Measurements from ENCODE around the gene ZDHHC3.
A peak's percentile ranks its signal among the peaks of the same experiment; 100 is the strongest.

The ZDHHC3 gene

GRCh38 chr3:45010811-45011333 is 34.9 kb upstream of the ZDHHC3 start:
- Histone ChIP-seq H3K27me3 (ENCODE audit: control insufficient read depth in 1 of 2, insufficient read depth in 2 of 2, low read length in 2 of 2) (no peaks in the 10 kb centered on the region), H3K36me3 (ENCODE audit: control insufficient read depth in 2 of 2, insufficient read depth in 2 of 2, low read length in 2 of 2) (peaks cover 19 to 21% of the 10 kb centered on the region in 2 donors), H3K9ac (ENCODE audit: low read length in 2 of 2) (no peak overlapping the region), H3K4me3 (ENCODE audit: low read length in 2 of 2) (no peak overlapping the region), H3K4me1 (ENCODE audit: control insufficient read depth, insufficient read depth, low read length) (peaks cover 28% of the 10 kb centered on the region), H3K9me3 (ENCODE audit: control insufficient read depth in 2 of 2, low read length in 2 of 2) (no peaks in the 10 kb centered on the region), H3K27ac (ENCODE audit: low read length) (peak overlapping the region; percentile 86)

DNA sequence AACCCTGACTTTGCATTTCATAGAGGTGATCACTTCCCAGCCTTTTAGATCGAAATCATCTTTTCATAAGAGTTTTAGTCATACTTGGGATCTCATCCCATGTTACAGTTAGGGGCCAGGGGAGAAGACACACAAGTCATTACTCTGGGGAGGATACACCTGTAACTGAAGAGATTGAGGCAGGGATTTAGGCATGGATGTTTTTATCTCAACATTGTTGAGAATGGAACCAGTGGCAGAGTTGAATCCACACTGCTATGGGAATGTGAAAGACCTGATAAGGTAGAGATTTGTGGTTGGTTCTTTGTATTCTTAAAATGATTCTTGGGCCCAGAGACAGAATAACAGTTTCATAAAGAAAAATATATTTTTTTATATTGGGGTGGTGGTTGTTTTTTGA is 33.9 kb upstream of the ZDHHC3 start:
- peak overlapping the region; percentile 86 for H3K27ac ChIP-seq (ENCODE audit: low read length)
- no peaks in the 10 kb centered on the region for H3K27me3 ChIP-seq (ENCODE audit: control insufficient read depth in 1 of 2, insufficient read depth in 2 of 2, low read length in 2 of 2)
- peaks cover 24 to 28% of the 10 kb centered on the region in 2 donors for H3K36me3 ChIP-seq (ENCODE audit: control insufficient read depth in 2 of 2, insufficient read depth in 2 of 2, low read length in 2 of 2)
- H3K9ac ChIP-seq (ENCODE audit: low read length in 2 of 2): no peak overlapping the region
- peaks cover 28% of the 10 kb centered on the region for H3K4me1 ChIP-seq (ENCODE audit: control insufficient read depth, insufficient read depth, low read length)
- H3K9me3 ChIP-seq (ENCODE audit: control insufficient read depth in 2 of 2, low read length in 2 of 2): no peaks in the 10 kb centered on the region
- no peak overlapping the region for H3K4me3 ChIP-seq (ENCODE audit: low read length in 2 of 2)

- H3K9ac ChIP-seq (ENCODE audit: low read length in 2 of 2): no peak overlapping the region
- peaks cover 26 to 36% of the 10 kb centered on the region in 2 donors for H3K36me3 ChIP-seq (ENCODE audit: control insufficient read depth in 2 of 2, insufficient read depth in 2 of 2, low read length in 2 of 2)
- H3K4me1 ChIP-seq (ENCODE audit: control insufficient read depth, insufficient read depth, low read length): peaks cover 27% of the 10 kb centered on the region
- H3K27ac ChIP-seq (ENCODE audit: low read length): no peak overlapping the region
- no peak overlapping the region for H3K4me3 ChIP-seq (ENCODE audit: low read length in 2 of 2)
- no peaks in the 10 kb centered on the region for H3K27me3 ChIP-seq (ENCODE audit: control insufficient read depth in 1 of 2, insufficient read depth in 2 of 2, low read length in 2 of 2)
- no peaks in the 10 kb centered on the region for H3K9me3 ChIP-seq (ENCODE audit: control insufficient read depth in 2 of 2, low read length in 2 of 2)
Observed at GRCh38 chr3:45008117-45008516, 32.1 kb upstream of the ZDHHC3 start.

DNA sequence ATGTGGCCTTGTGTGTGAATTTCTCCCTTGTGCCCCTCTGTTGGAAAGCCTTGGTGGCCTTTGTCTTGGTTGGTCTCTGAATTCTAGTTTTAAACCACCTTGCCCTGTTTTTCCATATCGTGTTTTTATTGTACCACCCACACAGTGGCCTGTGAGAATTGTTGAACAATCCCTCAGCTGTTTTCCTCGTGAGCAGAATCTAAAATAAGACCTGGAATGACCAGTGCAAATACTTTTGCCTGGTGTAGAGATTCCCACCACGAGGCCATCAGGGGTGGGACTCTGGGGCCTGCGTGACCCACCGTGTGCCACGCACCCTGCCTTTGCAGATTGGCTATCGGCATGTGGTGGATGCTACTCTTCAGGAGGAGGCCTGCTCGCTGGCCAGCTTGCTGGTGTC is 31.1 kb upstream of the ZDHHC3 start:
- Histone ChIP-seq H3K27ac (ENCODE audit: low read length) (no peak overlapping the region), H3K9ac (ENCODE audit: low read length in 2 of 2) (no peak overlapping the region), H3K27me3 (ENCODE audit: control insufficient read depth in 1 of 2, insufficient read depth in 2 of 2, low read length in 2 of 2) (no peaks in the 10 kb centered on the region), H3K4me3 (ENCODE audit: low read length in 2 of 2) (no peak overlapping the region), H3K4me1 (ENCODE audit: control insufficient read depth, insufficient read depth, low read length) (peaks cover 17% of the 10 kb centered on the region), H3K9me3 (ENCODE audit: control insufficient read depth in 2 of 2, low read length in 2 of 2) (no peaks in the 10 kb centered on the region), H3K36me3 (ENCODE audit: control insufficient read depth in 2 of 2, insufficient read depth in 2 of 2, low read length in 2 of 2) (peaks cover 30 to 32% of the 10 kb centered on the region in 2 donors)

- no peaks in the 10 kb centered on the region for H3K27me3 ChIP-seq (ENCODE audit: control insufficient read depth in 1 of 2, insufficient read depth in 2 of 2, low read length in 2 of 2)
- no peaks in the 10 kb centered on the region for H3K4me1 ChIP-seq (ENCODE audit: control insufficient read depth, insufficient read depth, low read length)
- no peaks in the 10 kb centered on the region for H3K9me3 ChIP-seq (ENCODE audit: control insufficient read depth in 2 of 2, low read length in 2 of 2)
- H3K9ac ChIP-seq (ENCODE audit: low read length in 2 of 2): no peak overlapping the region
- peaks cover 42 to 54% of the 10 kb centered on the region in 2 donors for H3K36me3 ChIP-seq (ENCODE audit: control insufficient read depth in 2 of 2, insufficient read depth in 2 of 2, low read length in 2 of 2)
- no peak overlapping the region for H3K27ac ChIP-seq (ENCODE audit: low read length)
- H3K4me3 ChIP-seq (ENCODE audit: low read length in 2 of 2): no peak overlapping the region
Observed at GRCh38 chr3:45003859-45004258, 27.9 kb upstream of the ZDHHC3 start.

- H3K27ac ChIP-seq (ENCODE audit: low read length): no peak overlapping the region
- peaks cover 43 to 57% of the 10 kb centered on the region in 2 donors for H3K36me3 ChIP-seq (ENCODE audit: control insufficient read depth in 2 of 2, insufficient read depth in 2 of 2, low read length in 2 of 2)
- no peak overlapping the region for H3K9ac ChIP-seq (ENCODE audit: low read length in 2 of 2)
- no peaks in the 10 kb centered on the region for H3K4me1 ChIP-seq (ENCODE audit: control insufficient read depth, insufficient read depth, low read length)
- H3K27me3 ChIP-seq (ENCODE audit: control insufficient read depth in 1 of 2, insufficient read depth in 2 of 2, low read length in 2 of 2): no peaks in the 10 kb centered on the region
- no peak overlapping the region for H3K4me3 ChIP-seq (ENCODE audit: low read length in 2 of 2)
- no peaks in the 10 kb centered on the region for H3K9me3 ChIP-seq (ENCODE audit: control insufficient read depth in 2 of 2, low read length in 2 of 2)
Observed at GRCh38 chr3:45003406-45003805, 27.4 kb upstream of the ZDHHC3 start.

GRCh38 chr3:45002720-45003119 is 26.7 kb upstream of the ZDHHC3 start:
- H3K9ac ChIP-seq (ENCODE audit: low read length in 2 of 2): no peak overlapping the region
- no peaks in the 10 kb centered on the region for H3K9me3 ChIP-seq (ENCODE audit: control insufficient read depth in 2 of 2, low read length in 2 of 2)
- no peaks in the 10 kb centered on the region for H3K4me1 ChIP-seq (ENCODE audit: control insufficient read depth, insufficient read depth, low read length)
- H3K27ac ChIP-seq (ENCODE audit: low read length): no peak overlapping the region
- peaks cover 46 to 50% of the 10 kb centered on the region in 2 donors for H3K36me3 ChIP-seq (ENCODE audit: control insufficient read depth in 2 of 2, insufficient read depth in 2 of 2, low read length in 2 of 2)
- no peaks in the 10 kb centered on the region for H3K27me3 ChIP-seq (ENCODE audit: control insufficient read depth in 1 of 2, insufficient read depth in 2 of 2, low read length in 2 of 2)
- no peak overlapping the region for H3K4me3 ChIP-seq (ENCODE audit: low read length in 2 of 2)

GRCh38 chr3:45002139-45002660 is 26.2 kb upstream of the ZDHHC3 start:
- Histone ChIP-seq H3K9ac (ENCODE audit: low read length in 2 of 2) (no peak overlapping the region), H3K36me3 (ENCODE audit: control insufficient read depth in 2 of 2, insufficient read depth in 2 of 2, low read length in 2 of 2) (peaks cover 46 to 51% of the 10 kb centered on the region in 2 donors), H3K4me1 (ENCODE audit: control insufficient read depth, insufficient read depth, low read length) (no peaks in the 10 kb centered on the region), H3K27me3 (ENCODE audit: control insufficient read depth in 1 of 2, insufficient read depth in 2 of 2, low read length in 2 of 2) (no peaks in the 10 kb centered on the region), H3K9me3 (ENCODE audit: control insufficient read depth in 2 of 2, low read length in 2 of 2) (no peaks in the 10 kb centered on the region), H3K27ac (ENCODE audit: low read length) (no peak overlapping the region), H3K4me3 (ENCODE audit: low read length in 2 of 2) (no peak overlapping the region)

- Histone ChIP-seq H3K36me3 (ENCODE audit: control insufficient read depth in 2 of 2, insufficient read depth in 2 of 2, low read length in 2 of 2) (peaks cover 46 to 51% of the 10 kb centered on the region in 2 donors), H3K27me3 (ENCODE audit: control insufficient read depth in 1 of 2, insufficient read depth in 2 of 2, low read length in 2 of 2) (no peaks in the 10 kb centered on the region), H3K4me1 (ENCODE audit: control insufficient read depth, insufficient read depth, low read length) (no peaks in the 10 kb centered on the region), H3K4me3 (ENCODE audit: low read length in 2 of 2) (no peak overlapping the region), H3K9me3 (ENCODE audit: control insufficient read depth in 2 of 2, low read length in 2 of 2) (no peaks in the 10 kb centered on the region), H3K27ac (ENCODE audit: low read length) (no peak overlapping the region), H3K9ac (ENCODE audit: low read length in 2 of 2) (no peak overlapping the region)
Observed at GRCh38 chr3:45001738-45002137, 25.8 kb upstream of the ZDHHC3 start.

DNA sequence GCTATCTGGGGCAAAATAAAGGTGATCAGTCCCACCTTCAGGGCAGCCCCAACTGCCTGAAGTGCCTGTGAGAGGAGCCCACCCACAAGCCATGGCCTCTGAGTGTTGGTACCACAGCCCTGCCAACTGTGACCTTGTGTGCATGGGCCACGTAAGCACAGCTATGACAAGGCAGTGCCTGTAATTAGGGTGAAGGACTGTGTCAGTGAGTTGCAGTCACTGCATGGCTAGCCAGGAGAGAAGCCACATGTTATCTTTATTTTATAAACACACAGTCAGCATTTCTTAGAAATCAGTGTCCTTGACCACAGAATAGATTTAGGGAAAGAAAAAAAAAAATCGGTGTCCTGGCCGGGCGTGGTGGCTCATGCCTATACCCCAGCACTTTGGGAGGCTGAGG is 24.8 kb upstream of the ZDHHC3 start:
- peaks cover 1% of the 10 kb centered on the region for H3K4me1 ChIP-seq (ENCODE audit: control insufficient read depth, insufficient read depth, low read length)
- H3K27ac ChIP-seq (ENCODE audit: low read length): no peak overlapping the region
- H3K4me3 ChIP-seq (ENCODE audit: low read length in 2 of 2): no peak overlapping the region
- H3K36me3 ChIP-seq (ENCODE audit: control insufficient read depth in 2 of 2, insufficient read depth in 2 of 2, low read length in 2 of 2): peaks cover 48 to 53% of the 10 kb centered on the region in 2 donors
- H3K27me3 ChIP-seq (ENCODE audit: control insufficient read depth in 1 of 2, insufficient read depth in 2 of 2, low read length in 2 of 2): no peaks in the 10 kb centered on the region
- no peak overlapping the region for H3K9ac ChIP-seq (ENCODE audit: low read length in 2 of 2)
- H3K9me3 ChIP-seq (ENCODE audit: control insufficient read depth in 2 of 2, low read length in 2 of 2): no peaks in the 10 kb centered on the region

- H3K4me3 ChIP-seq (ENCODE audit: low read length in 2 of 2): no peak overlapping the region
- peaks cover 40 to 44% of the 10 kb centered on the region in 2 donors for H3K36me3 ChIP-seq (ENCODE audit: control insufficient read depth in 2 of 2, insufficient read depth in 2 of 2, low read length in 2 of 2)
- H3K4me1 ChIP-seq (ENCODE audit: control insufficient read depth, insufficient read depth, low read length): peaks cover 8% of the 10 kb centered on the region
- H3K27ac ChIP-seq (ENCODE audit: low read length): no peak overlapping the region
- no peak overlapping the region for H3K9ac ChIP-seq (ENCODE audit: low read length in 2 of 2)
- H3K9me3 ChIP-seq (ENCODE audit: control insufficient read depth in 2 of 2, low read length in 2 of 2): no peaks in the 10 kb centered on the region
- H3K27me3 ChIP-seq (ENCODE audit: control insufficient read depth in 1 of 2, insufficient read depth in 2 of 2, low read length in 2 of 2): no peaks in the 10 kb centered on the region
Observed at GRCh38 chr3:44999782-45000181, 23.8 kb upstream of the ZDHHC3 start.

All from stomach smooth muscle (tissue), 2 donors.